Loucy (cell line): ENCODE data around the gene MYADML2.

Experiments used
- H2AFZ ChIP-seq: fragments of 200-600 bp; sonication (generic); 2 replicates; pipeline ENCODE4 v1.6.0; 2016; ENCODE audit warnings: antibody characterized with exemption, mild to moderate bottlenecking, low read length, moderate library complexity
- H3F3A ChIP-seq: fragments of 200-600 bp; 2 replicates; pipeline ENCODE4 v1.6.0; 2016; ENCODE audit warnings: antibody characterized with exemption, low read depth, mild to moderate bottlenecking
- H3K27me3 ChIP-seq: fragments of 200-600 bp; sonication (generic); 2 replicates; pipeline ENCODE4 v1.6.1; 2014; ENCODE audit warnings: low read length, mild to moderate bottlenecking; ENCODE audit not compliant: insufficient read depth, poor library complexity, severe bottlenecking
- H3K36me3 ChIP-seq: fragments of 200-600 bp; sonication (generic); 2 replicates; pipeline ENCODE4 v1.6.1; 2016; ENCODE audit warnings: low read length; ENCODE audit not compliant: insufficient read depth
- H3K4me1 ChIP-seq: fragments of 200-600 bp; sonication (generic); 2 replicates; pipeline ENCODE4 v1.5.1; 2014; ENCODE audit warnings: low read length, mild to moderate bottlenecking; ENCODE audit not compliant: insufficient read depth, poor library complexity, severe bottlenecking
- H3K4me2 ChIP-seq: fragments of 200-600 bp; sonication (generic); 2 replicates; pipeline ENCODE4 v1.6.0; 2014; ENCODE audit warnings: antibody characterized with exemption, low read length, low read depth, mild to moderate bottlenecking; ENCODE audit not compliant: poor library complexity, severe bottlenecking
- H3K4me3 ChIP-seq: fragments of 200-600 bp; sonication (generic); 2 replicates; pipeline ENCODE4 v1.5.1; 2014; ENCODE audit warnings: low read length, mild to moderate bottlenecking, mixed read lengths; ENCODE audit not compliant: poor library complexity, severe bottlenecking
- H3K79me2 ChIP-seq: fragments of 200-600 bp; sonication (generic); 2 replicates; pipeline ENCODE4 v1.6.1; 2014; ENCODE audit warnings: low read length; ENCODE audit not compliant: insufficient read depth
- H3K9ac ChIP-seq: fragments of 200-600 bp; sonication (generic); 2 replicates; pipeline ENCODE4 v1.6.0; 2014; ENCODE audit warnings: mild to moderate bottlenecking, low read depth, low read length, moderate library complexity; ENCODE audit not compliant: poor library complexity, severe bottlenecking
- H3K9me2 ChIP-seq: fragments of 200-600 bp; sonication (generic); replicated peaks from 2 replicates; pipeline ENCODE4 v1.6.1; 2016; ENCODE audit warnings: low read depth, low read length, mixed read lengths
- H3K9me3 ChIP-seq: fragments of 200-600 bp; sonication (generic); 2 replicates; pipeline ENCODE4 v1.6.1; 2014; ENCODE audit warnings: mild to moderate bottlenecking, antibody characterized with exemption, low read length, low read depth; ENCODE audit not compliant: insufficient read depth
- H4K20me1 ChIP-seq: fragments of 200-600 bp; sonication (generic); 2 replicates; pipeline ENCODE4 v1.6.0; 2014; ENCODE audit warnings: antibody characterized with exemption, low read length, mild to moderate bottlenecking; ENCODE audit not compliant: insufficient read depth, poor library complexity, severe bottlenecking
- CTCF ChIP-seq: fragments of 200-600 bp; sonication (generic); conservative IDR thresholded peaks from 2 replicates; pipeline ENCODE4 v1.5.1; 2014; ENCODE audit warnings: mild to moderate bottlenecking, antibody characterized with exemption, low read length
- EZH2phosphoT487 ChIP-seq: fragments of 200-600 bp; IDR thresholded peaks from 2 replicates; pipeline ENCODE4 v1.6.1; 2018; ENCODE audit warnings: antibody characterized with exemption, mild to moderate bottlenecking, moderate library complexity, borderline replicate concordance

MYADML2 gene

DNA sequence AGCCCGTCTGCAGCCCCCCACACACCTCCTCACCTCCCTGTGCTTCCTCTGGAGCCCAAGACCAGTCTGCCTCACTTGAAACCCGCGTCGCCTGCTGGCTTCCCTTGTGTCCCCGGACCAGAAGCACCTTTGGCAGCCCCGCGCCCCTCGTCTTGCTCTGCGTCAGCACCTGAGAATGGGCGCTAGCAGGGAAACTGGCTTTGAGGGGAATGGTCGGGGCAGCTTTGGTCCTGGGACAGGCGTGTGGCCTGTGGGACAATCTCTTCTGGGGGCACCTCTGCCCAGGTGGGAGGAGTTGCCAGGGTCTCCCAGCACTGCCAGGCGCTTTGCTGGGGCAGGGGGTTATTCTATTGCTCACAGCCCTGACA, 15.9 kb downstream of the MYADML2 start:
- H3K36me3 ChIP-seq, result no peaks in the 10 kb centered on the region
- TF ChIP-seq CTCF, result no peak
- TF ChIP-seq EZH2phosphoT487, result no peak

GRCh38 chr17:81930142-81931125, 16.6 kb downstream of the MYADML2 start:
- H3K4me3 ChIP-seq, result no peak overlapping the region
- no peak overlapping the region for H2AFZ ChIP-seq
- no peaks in the 10 kb centered on the region for H3K27me3 ChIP-seq
- no peaks in the 10 kb centered on the region for H3F3A ChIP-seq
- no peak overlapping the region for H3K9ac ChIP-seq
- H4K20me1 ChIP-seq, result peaks cover 4% of the 10 kb centered on the region
- no peaks in the 10 kb centered on the region for H3K9me3 ChIP-seq
- H3K4me2 ChIP-seq, result no peak overlapping the region
- peaks cover 16% of the 10 kb centered on the region for H3K79me2 ChIP-seq
- no peaks in the 10 kb centered on the region for H3K9me2 ChIP-seq
- peaks cover 12% of the 10 kb centered on the region for H3K4me1 ChIP-seq
- TF ChIP-seq EZH2phosphoT487 (no peak), CTCF (no peak)
- no peaks in the 10 kb centered on the region for H3K36me3 ChIP-seq

More for the DNA sequence above, 15.9 kb downstream of the MYADML2 start:
- Histone ChIP-seq H2AFZ (no peak overlapping the region), H4K20me1 (no peaks in the 10 kb centered on the region), H3K4me3 (no peak overlapping the region), H3K27me3 (no peaks in the 10 kb centered on the region), H3K9me2 (no peaks in the 10 kb centered on the region), H3F3A (no peaks in the 10 kb centered on the region), H3K79me2 (peaks cover 10% of the 10 kb centered on the region), H3K9ac (no peak overlapping the region), H3K4me2 (no peak overlapping the region), H3K4me1 (peaks cover 6% of the 10 kb centered on the region), H3K9me3 (no peaks in the 10 kb centered on the region)

DNA sequence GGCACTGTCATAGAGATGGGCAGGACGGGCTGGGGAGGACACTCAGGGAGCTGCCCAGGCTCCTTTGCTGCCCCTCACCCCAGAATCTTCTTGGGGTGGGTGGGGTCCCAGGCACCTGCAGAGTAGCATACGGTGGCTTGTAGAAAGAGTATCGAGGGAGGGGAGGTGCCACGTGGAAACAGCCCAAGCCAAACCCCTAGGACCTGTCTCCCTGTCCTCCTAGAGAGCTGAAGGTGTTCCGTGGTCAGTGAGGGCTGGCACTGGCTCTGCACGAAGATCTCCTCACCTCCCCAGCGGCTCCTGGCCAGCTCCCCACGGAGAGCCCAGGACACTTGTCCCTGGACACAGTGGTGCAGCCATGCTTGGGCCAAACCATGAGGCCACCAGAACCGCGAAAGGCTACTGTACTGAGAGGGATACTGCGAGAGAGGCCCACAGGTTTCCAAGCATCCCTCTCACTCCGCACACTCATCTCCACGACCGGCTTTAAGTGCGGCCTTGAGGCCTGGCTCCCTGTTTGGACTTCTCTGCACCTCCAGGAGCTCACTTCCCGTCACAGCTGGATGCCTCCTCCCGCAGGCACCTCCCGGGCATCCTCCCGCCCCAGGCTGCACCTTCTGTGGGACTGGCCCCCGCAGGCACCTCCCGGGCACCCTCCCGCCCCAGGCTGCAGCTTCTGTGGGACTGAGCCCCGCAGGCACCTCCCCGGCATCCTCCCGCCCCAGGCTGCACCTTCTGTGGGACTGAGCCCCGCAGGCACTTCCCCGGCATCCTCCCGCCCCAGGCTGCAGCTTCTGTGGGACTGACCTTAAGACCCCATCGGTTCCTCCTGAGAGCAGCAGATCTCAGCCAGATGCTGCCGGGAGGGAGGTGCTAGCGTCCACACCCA, 17.5 kb downstream of the MYADML2 start:
- H3K36me3 ChIP-seq, result no peaks in the 10 kb centered on the region
- no peak overlapping the region for H2AFZ ChIP-seq
- peaks cover 18% of the 10 kb centered on the region for H3K4me1 ChIP-seq
- H3K79me2 ChIP-seq, result peaks cover 25% of the 10 kb centered on the region
- no peaks in the 10 kb centered on the region for H3K9me2 ChIP-seq
- no peaks in the 10 kb centered on the region for H3K27me3 ChIP-seq
- H3K9me3 ChIP-seq, result no peaks in the 10 kb centered on the region
- H3K9ac ChIP-seq, result no peak overlapping the region
- peaks cover 12% of the 10 kb centered on the region for H4K20me1 ChIP-seq
- H3K4me3 ChIP-seq, result no peak overlapping the region
- H3K4me2 ChIP-seq, result no peak overlapping the region
- TF ChIP-seq EZH2phosphoT487, result no peak
- no peak for TF ChIP-seq CTCF
- H3F3A ChIP-seq, result no peaks in the 10 kb centered on the region
